SK-N-SH treated with all-trans-retinoic acid at 6 μM for 48 hours (cell line): ENCODE measurements around the gene CDCA3.

Experiments used
- ATAC-seq: fragments of 200-7000 bp; cut with Tn5 transposase; 3 replicates; pipeline ENCODE4 v1.9.1; 2020; ENCODE audit warnings: mild to moderate bottlenecking, moderate library complexity
- ARNTL ChIP-seq: fragments of 450-650 bp; formaldehyde crosslinking; IDR thresholded peaks from 2 replicates; pipeline ENCODE4 v1.5.0; 2020; ENCODE audit warnings: low read depth, mild to moderate bottlenecking, moderate library complexity, borderline replicate concordance
- BACH2 ChIP-seq: fragments of 250-450 bp; sonication (Bioruptor Pico); IDR thresholded peaks from 2 replicates; pipeline ENCODE4 v1.9.0; 2021; ENCODE audit warnings: mild to moderate bottlenecking, borderline replicate concordance
- CSDC2 ChIP-seq: fragments of 250-450 bp; sonication (Bioruptor Pico); IDR thresholded peaks from 2 replicates; pipeline ENCODE4 v1.5.0; 2020; ENCODE audit warnings: mild to moderate bottlenecking, moderate library complexity
- ESRRG ChIP-seq: fragments of 250-450 bp; sonication (Bioruptor Pico); IDR thresholded peaks from 2 replicates; pipeline ENCODE4 v1.6.1; 2021; ENCODE audit warnings: mild to moderate bottlenecking
- GLIS3 ChIP-seq: fragments of 250-450 bp; sonication (Bioruptor Pico); IDR thresholded peaks from 2 replicates; pipeline ENCODE4 v1.5.0; 2020; ENCODE audit warnings: mild to moderate bottlenecking, moderate library complexity
- ISL1 ChIP-seq: fragments of 250-450 bp; sonication (Bioruptor Pico); IDR thresholded peaks from 2 replicates; pipeline ENCODE4 v2.1.2; 2022; ENCODE audit warnings: mild to moderate bottlenecking, moderate library complexity
- OSR1 ChIP-seq: fragments of 250-450 bp; sonication (Bioruptor Pico); IDR thresholded peaks from 2 replicates; pipeline ENCODE4 v1.8.0; 2022; ENCODE audit warnings: moderate library complexity, mild to moderate bottlenecking, inconsistent platforms
- PATZ1 ChIP-seq: fragments of 250-450 bp; sonication (Bioruptor Pico); IDR thresholded peaks from 2 replicates; pipeline ENCODE4 v1.8.0; 2020; ENCODE audit warnings: mild to moderate bottlenecking, moderate library complexity, borderline replicate concordance
- PPARA ChIP-seq: fragments of 250-450 bp; sonication (Bioruptor Pico); IDR thresholded peaks from 2 replicates; pipeline ENCODE4 v1.5.0; 2020; ENCODE audit warnings: mild to moderate bottlenecking, borderline replicate concordance
- SNAI2 ChIP-seq: fragments of 250-450 bp; sonication (Bioruptor Pico); IDR thresholded peaks from 2 replicates; pipeline ENCODE4 v1.5.0; 2020; ENCODE audit warnings: mild to moderate bottlenecking, moderate library complexity
- TCF4 ChIP-seq: fragments of 250-450 bp; sonication (Bioruptor Pico); IDR thresholded peaks from 2 replicates; pipeline ENCODE4 v1.8.0; 2021; ENCODE audit warnings: mild to moderate bottlenecking, moderate library complexity, borderline replicate concordance
- TOX ChIP-seq: fragments of 250-450 bp; sonication (Bioruptor Pico); IDR thresholded peaks from 2 replicates; pipeline ENCODE4 v1.8.0; 2021; ENCODE audit warnings: mild to moderate bottlenecking, moderate library complexity, borderline replicate concordance
- TSHZ2 ChIP-seq: fragments of 250-450 bp; sonication (Bioruptor Pico); IDR thresholded peaks from 2 replicates; pipeline ENCODE4 v1.5.0; 2020; ENCODE audit warnings: mild to moderate bottlenecking, moderate library complexity
- ZC3H10 ChIP-seq: fragments of 250-450 bp; sonication (Bioruptor Pico); IDR thresholded peaks from 2 replicates; pipeline ENCODE4 v1.5.1; 2021; ENCODE audit warnings: mild to moderate bottlenecking, moderate library complexity
- ZFP3 ChIP-seq: fragments of 250-450 bp; sonication (Bioruptor Pico); IDR thresholded peaks from 2 replicates; pipeline ENCODE4 v1.5.0; 2020; ENCODE audit warnings: mild to moderate bottlenecking, moderate library complexity
- ZFP30 ChIP-seq: fragments of 450-650 bp; formaldehyde crosslinking; IDR thresholded peaks from 2 replicates; pipeline ENCODE4 v1.5.0; 2022; ENCODE audit warnings: mild to moderate bottlenecking, moderate library complexity
- ZNF565 ChIP-seq: fragments of 450-650 bp; formaldehyde crosslinking; conservative IDR thresholded peaks from 2 replicates; pipeline ENCODE4 v1.5.0; 2020; ENCODE audit warnings: low read depth, mild to moderate bottlenecking, moderate library complexity
- ZNF70 ChIP-seq: fragments of 450-650 bp; formaldehyde crosslinking; IDR thresholded peaks from 2 replicates; pipeline ENCODE4 v1.5.0; 2020; ENCODE audit warnings: mild to moderate bottlenecking, moderate library complexity
- ZNF8 ChIP-seq: fragments of 450-650 bp; formaldehyde crosslinking; IDR thresholded peaks from 2 replicates; pipeline ENCODE4 v1.5.0; 2020; ENCODE audit warnings: mild to moderate bottlenecking, moderate library complexity
- TF ChIP-seq, protein P1 (sequence below): fragments of 250-450 bp; sonication (Bioruptor Pico); IDR thresholded peaks from 2 replicates; pipeline ENCODE4 v1.5.1; 2020; ENCODE audit warnings: low read depth, mild to moderate bottlenecking, moderate library complexity
- TF ChIP-seq, protein P2 (sequence below): fragments of 250-450 bp; sonication (Bioruptor Pico); IDR thresholded peaks from 2 replicates; pipeline ENCODE4 v1.8.0; 2021; ENCODE audit warnings: low read depth, mild to moderate bottlenecking, moderate library complexity, borderline replicate concordance
- TF ChIP-seq, protein P3 (sequence below): fragments of 250-450 bp; sonication (Bioruptor Pico); IDR thresholded peaks from 2 replicates; pipeline ENCODE4 v1.5.1; 2021; ENCODE audit warnings: mild to moderate bottlenecking, moderate library complexity

The CDCA3 gene

GRCh38 chr12:6818645-6819044 lies 32.4 kb downstream of the CDCA3 start:
- no peak for ATAC-seq
- TF ChIP-seq ZNF565 (CRISPR knock-in tag) (no peak), OSR1 (CRISPR knock-in tag) (no peak), ZFP3 (CRISPR knock-in tag) (no peak), PPARA (CRISPR knock-in tag) (no peak), ESRRG (CRISPR knock-in tag) (no peak), TSHZ2 (CRISPR knock-in tag) (no peak), ISL1 (CRISPR knock-in tag) (no peak), CSDC2 (CRISPR knock-in tag) (no peak), ZNF8 (CRISPR knock-in tag) (no peak), BACH2 (CRISPR knock-in tag) (no peak), GLIS3 (CRISPR knock-in tag) (no peak), PATZ1 (CRISPR knock-in tag) (no peak), SNAI2 (CRISPR knock-in tag) (no peak), ZFP30 (CRISPR knock-in tag) (no peak), TOX (CRISPR knock-in tag) (no peak), TCF4 (CRISPR knock-in tag) (no peak)
- TF ChIP-seq, protein P1, sequence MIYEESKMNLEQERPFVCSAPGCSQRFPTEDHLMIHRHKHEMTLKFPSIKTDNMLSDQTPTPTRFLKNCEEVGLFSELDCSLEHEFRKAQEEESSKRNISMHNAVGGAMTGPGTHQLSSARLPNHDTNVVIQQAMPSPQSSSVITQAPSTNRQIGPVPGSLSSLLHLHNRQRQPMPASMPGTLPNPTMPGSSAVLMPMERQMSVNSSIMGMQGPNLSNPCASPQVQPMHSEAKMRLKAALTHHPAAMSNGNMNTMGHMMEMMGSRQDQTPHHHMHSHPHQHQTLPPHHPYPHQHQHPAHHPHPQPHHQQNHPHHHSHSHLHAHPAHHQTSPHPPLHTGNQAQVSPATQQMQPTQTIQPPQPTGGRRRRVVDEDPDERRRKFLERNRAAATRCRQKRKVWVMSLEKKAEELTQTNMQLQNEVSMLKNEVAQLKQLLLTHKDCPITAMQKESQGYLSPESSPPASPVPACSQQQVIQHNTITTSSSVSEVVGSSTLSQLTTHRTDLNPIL (CRISPR knock-in tag) = no peak
- TF ChIP-seq, protein P2, sequence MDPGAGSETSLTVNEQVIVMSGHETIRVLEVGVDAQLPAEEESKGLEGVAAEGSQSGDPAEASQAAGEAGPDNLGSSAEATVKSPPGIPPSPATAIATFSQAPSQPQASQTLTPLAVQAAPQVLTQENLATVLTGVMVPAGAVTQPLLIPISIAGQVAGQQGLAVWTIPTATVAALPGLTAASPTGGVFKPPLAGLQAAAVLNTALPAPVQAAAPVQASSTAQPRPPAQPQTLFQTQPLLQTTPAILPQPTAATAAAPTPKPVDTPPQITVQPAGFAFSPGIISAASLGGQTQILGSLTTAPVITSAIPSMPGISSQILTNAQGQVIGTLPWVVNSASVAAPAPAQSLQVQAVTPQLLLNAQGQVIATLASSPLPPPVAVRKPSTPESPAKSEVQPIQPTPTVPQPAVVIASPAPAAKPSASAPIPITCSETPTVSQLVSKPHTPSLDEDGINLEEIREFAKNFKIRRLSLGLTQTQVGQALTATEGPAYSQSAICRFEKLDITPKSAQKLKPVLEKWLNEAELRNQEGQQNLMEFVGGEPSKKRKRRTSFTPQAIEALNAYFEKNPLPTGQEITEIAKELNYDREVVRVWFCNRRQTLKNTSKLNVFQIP (CRISPR knock-in tag) = no peak

DNA sequence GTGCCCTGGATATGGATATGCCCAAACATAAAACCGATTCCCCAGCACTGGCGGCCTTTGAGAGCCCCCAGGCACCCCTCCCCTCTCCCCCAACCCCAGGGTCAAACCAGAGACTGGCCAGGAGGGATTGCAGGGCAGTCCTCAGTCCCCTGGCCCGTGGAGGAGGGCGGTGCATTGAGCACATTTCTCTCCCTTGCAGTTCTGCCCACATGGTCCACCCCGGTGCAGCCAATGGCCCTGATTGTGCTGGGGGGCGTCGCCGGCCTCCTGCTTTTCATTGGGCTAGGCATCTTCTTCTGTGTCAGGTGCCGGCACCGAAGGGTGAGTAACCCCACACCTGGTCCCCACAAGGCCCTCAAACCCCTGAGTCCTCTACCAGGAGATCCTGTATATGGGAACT lies 32.9 kb downstream of the CDCA3 start:
- TF ChIP-seq GLIS3 (CRISPR knock-in tag) = no peak
- no peak for TF ChIP-seq ZFP3 (CRISPR knock-in tag)
- no peak for TF ChIP-seq ZNF8 (CRISPR knock-in tag)
- TF ChIP-seq ESRRG (CRISPR knock-in tag) = no peak
- TF ChIP-seq ZNF565 (CRISPR knock-in tag) = no peak
- no peak for TF ChIP-seq TSHZ2 (CRISPR knock-in tag)
- TF ChIP-seq ZFP30 (CRISPR knock-in tag) = no peak
- no peak for TF ChIP-seq TOX (CRISPR knock-in tag)
- no peak for TF ChIP-seq PATZ1 (CRISPR knock-in tag)
- TF ChIP-seq, protein P2 (CRISPR knock-in tag) = no peak
- TF ChIP-seq CSDC2 (CRISPR knock-in tag) = no peak
- TF ChIP-seq ARNTL (CRISPR knock-in tag) = no peak
- TF ChIP-seq ZC3H10 = no peak
- TF ChIP-seq ZNF70 (CRISPR knock-in tag) = no peak
- no peak for TF ChIP-seq PPARA (CRISPR knock-in tag)
- TF ChIP-seq, protein P3, sequence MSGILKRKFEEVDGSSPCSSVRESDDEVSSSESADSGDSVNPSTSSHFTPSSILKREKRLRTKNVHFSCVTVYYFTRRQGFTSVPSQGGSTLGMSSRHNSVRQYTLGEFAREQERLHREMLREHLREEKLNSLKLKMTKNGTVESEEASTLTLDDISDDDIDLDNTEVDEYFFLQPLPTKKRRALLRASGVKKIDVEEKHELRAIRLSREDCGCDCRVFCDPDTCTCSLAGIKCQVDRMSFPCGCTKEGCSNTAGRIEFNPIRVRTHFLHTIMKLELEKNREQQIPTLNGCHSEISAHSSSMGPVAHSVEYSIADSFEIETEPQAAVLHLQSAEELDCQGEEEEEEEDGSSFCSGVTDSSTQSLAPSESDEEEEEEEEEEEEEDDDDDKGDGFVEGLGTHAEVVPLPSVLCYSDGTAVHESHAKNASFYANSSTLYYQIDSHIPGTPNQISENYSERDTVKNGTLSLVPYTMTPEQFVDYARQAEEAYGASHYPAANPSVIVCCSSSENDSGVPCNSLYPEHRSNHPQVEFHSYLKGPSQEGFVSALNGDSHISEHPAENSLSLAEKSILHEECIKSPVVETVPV (CRISPR knock-in tag) = no peak
- ATAC-seq = no peak
